ENCODE data around the gene ANO3.
"Not testable (repeated sequence)": the region's sequence is repeated elsewhere in the genome, so short reads cannot be mapped to it uniquely, and the experiment has no call there.

Gene ANO3

GRCh38 chr11:26579683-26580082, 247.8 kb downstream of the ANO3 start:
- H3K9ac ChIP-seq (ENCODE audit: low read length): no peak overlapping the region
- peak overlapping the region; percentile 64 for H3K27ac ChIP-seq (ENCODE audit: low read length)
- no peak overlapping the region for H3K4me3 ChIP-seq (ENCODE audit: low read length)
- H3K36me3 ChIP-seq (ENCODE audit: control insufficient read depth, low read depth, low read length): no peaks in the 10 kb centered on the region
- H3K27me3 ChIP-seq (ENCODE audit: control insufficient read depth, insufficient read depth, low read length): no peaks in the 10 kb centered on the region
- H3K9me3 ChIP-seq (ENCODE audit: control insufficient read depth, low read depth, low read length): no peaks in the 10 kb centered on the region
- H3K4me1 ChIP-seq (ENCODE audit: control insufficient read depth, low read depth, low read length): peaks cover 11% of the 10 kb centered on the region

- Histone ChIP-seq H3K4me3 (ENCODE audit: low read length) (no peak overlapping the region), H3K36me3 (ENCODE audit: control insufficient read depth, low read depth, low read length) (no peaks in the 10 kb centered on the region), H3K9me3 (ENCODE audit: control insufficient read depth, low read depth, low read length) (no peaks in the 10 kb centered on the region), H3K27ac (ENCODE audit: low read length) (no peak overlapping the region), H3K4me1 (ENCODE audit: control insufficient read depth, low read depth, low read length) (peaks cover 11% of the 10 kb centered on the region), H3K9ac (ENCODE audit: low read length) (no peak overlapping the region), H3K27me3 (ENCODE audit: control insufficient read depth, insufficient read depth, low read length) (no peaks in the 10 kb centered on the region)
Observed at GRCh38 chr11:26580929-26581328, 249.0 kb downstream of the ANO3 start.

- H3K27me3 ChIP-seq (ENCODE audit: control insufficient read depth, insufficient read depth, low read length): no peaks in the 10 kb centered on the region
- H3K9me3 ChIP-seq (ENCODE audit: control insufficient read depth, low read depth, low read length): no peaks in the 10 kb centered on the region
- H3K4me1 ChIP-seq (ENCODE audit: control insufficient read depth, low read depth, low read length): peaks cover 11% of the 10 kb centered on the region
- H3K36me3 ChIP-seq (ENCODE audit: control insufficient read depth, low read depth, low read length): no peaks in the 10 kb centered on the region
- H3K9ac ChIP-seq (ENCODE audit: low read length): no peak overlapping the region
- H3K27ac ChIP-seq (ENCODE audit: low read length): no peak overlapping the region
- H3K4me3 ChIP-seq (ENCODE audit: low read length): no peak overlapping the region
Observed at GRCh38 chr11:26583550-26583949, 251.6 kb downstream of the ANO3 start.

GRCh38 chr11:26584818-26585217, 252.9 kb downstream of the ANO3 start:
- Histone ChIP-seq H3K4me3 (ENCODE audit: low read length) (no peak overlapping the region), H3K27ac (ENCODE audit: low read length) (no peak overlapping the region), H3K36me3 (ENCODE audit: control insufficient read depth, low read depth, low read length) (no peaks in the 10 kb centered on the region), H3K27me3 (ENCODE audit: control insufficient read depth, insufficient read depth, low read length) (no peaks in the 10 kb centered on the region), H3K9me3 (ENCODE audit: control insufficient read depth, low read depth, low read length) (no peaks in the 10 kb centered on the region), H3K9ac (ENCODE audit: low read length) (no peak overlapping the region), H3K4me1 (ENCODE audit: control insufficient read depth, low read depth, low read length) (peaks cover under 1% of the 10 kb centered on the region)

- no peaks in the 10 kb centered on the region for H3K4me1 ChIP-seq (ENCODE audit: control insufficient read depth, low read depth, low read length)
- no peaks in the 10 kb centered on the region for H3K27me3 ChIP-seq (ENCODE audit: control insufficient read depth, insufficient read depth, low read length)
- H3K36me3 ChIP-seq (ENCODE audit: control insufficient read depth, low read depth, low read length): no peaks in the 10 kb centered on the region
- H3K4me3 ChIP-seq (ENCODE audit: low read length): no peak overlapping the region
- no peak overlapping the region for H3K9ac ChIP-seq (ENCODE audit: low read length)
- no peaks in the 10 kb centered on the region for H3K9me3 ChIP-seq (ENCODE audit: control insufficient read depth, low read depth, low read length)
- no peak overlapping the region for H3K27ac ChIP-seq (ENCODE audit: low read length)
Observed at GRCh38 chr11:26587073-26587472, 255.1 kb downstream of the ANO3 start.

GRCh38 chr11:26593691-26594090, 261.8 kb downstream of the ANO3 start:
- no peaks in the 10 kb centered on the region for H3K9me3 ChIP-seq (ENCODE audit: control insufficient read depth, low read depth, low read length)
- no peak overlapping the region for H3K9ac ChIP-seq (ENCODE audit: low read length)
- no peak overlapping the region for H3K27ac ChIP-seq (ENCODE audit: low read length)
- H3K36me3 ChIP-seq (ENCODE audit: control insufficient read depth, low read depth, low read length): no peaks in the 10 kb centered on the region
- H3K4me1 ChIP-seq (ENCODE audit: control insufficient read depth, low read depth, low read length): no peaks in the 10 kb centered on the region
- no peaks in the 10 kb centered on the region for H3K27me3 ChIP-seq (ENCODE audit: control insufficient read depth, insufficient read depth, low read length)
- no peak overlapping the region for H3K4me3 ChIP-seq (ENCODE audit: low read length)

GRCh38 chr11:26595207-26595865, 263.4 kb downstream of the ANO3 start:
- H3K36me3 ChIP-seq (ENCODE audit: control insufficient read depth, low read depth, low read length); H3K9me3 ChIP-seq (ENCODE audit: control insufficient read depth, low read depth, low read length); H3K4me1 ChIP-seq (ENCODE audit: control insufficient read depth, low read depth, low read length); H3K27me3 ChIP-seq (ENCODE audit: control insufficient read depth, insufficient read depth, low read length); H3K27ac ChIP-seq (ENCODE audit: low read length); H3K9ac ChIP-seq (ENCODE audit: low read length); H3K4me3 ChIP-seq (ENCODE audit: low read length): not testable (repeated sequence)

GRCh38 chr11:26597049-26597689, 265.2 kb downstream of the ANO3 start:
- H3K4me3 ChIP-seq (ENCODE audit: low read length): not testable (repeated sequence)

GRCh38 chr11:26597899-26598298, 266.0 kb downstream of the ANO3 start:
- no peaks in the 10 kb centered on the region for H3K9me3 ChIP-seq (ENCODE audit: control insufficient read depth, low read depth, low read length)
- no peak overlapping the region for H3K4me3 ChIP-seq (ENCODE audit: low read length)
- no peaks in the 10 kb centered on the region for H3K36me3 ChIP-seq (ENCODE audit: control insufficient read depth, low read depth, low read length)
- H3K4me1 ChIP-seq (ENCODE audit: control insufficient read depth, low read depth, low read length): no peaks in the 10 kb centered on the region
- H3K9ac ChIP-seq (ENCODE audit: low read length): no peak overlapping the region
- no peak overlapping the region for H3K27ac ChIP-seq (ENCODE audit: low read length)
- H3K27me3 ChIP-seq (ENCODE audit: control insufficient read depth, insufficient read depth, low read length): no peaks in the 10 kb centered on the region

More at GRCh38 chr11:26597049-26597689, 265.2 kb downstream of the ANO3 start:
- H3K27me3 ChIP-seq (ENCODE audit: control insufficient read depth, insufficient read depth, low read length); H3K27ac ChIP-seq (ENCODE audit: low read length); H3K4me1 ChIP-seq (ENCODE audit: control insufficient read depth, low read depth, low read length); H3K9ac ChIP-seq (ENCODE audit: low read length); H3K36me3 ChIP-seq (ENCODE audit: control insufficient read depth, low read depth, low read length); H3K9me3 ChIP-seq (ENCODE audit: control insufficient read depth, low read depth, low read length): not testable (repeated sequence)

GRCh38 chr11:26599425-26599824, 267.5 kb downstream of the ANO3 start:
- Histone ChIP-seq H3K27me3 (ENCODE audit: control insufficient read depth, insufficient read depth, low read length) (no peaks in the 10 kb centered on the region), H3K27ac (ENCODE audit: low read length) (no peak overlapping the region), H3K4me1 (ENCODE audit: control insufficient read depth, low read depth, low read length) (no peaks in the 10 kb centered on the region), H3K4me3 (ENCODE audit: low read length) (no peak overlapping the region), H3K36me3 (ENCODE audit: control insufficient read depth, low read depth, low read length) (no peaks in the 10 kb centered on the region), H3K9ac (ENCODE audit: low read length) (no peak overlapping the region), H3K9me3 (ENCODE audit: control insufficient read depth, low read depth, low read length) (no peaks in the 10 kb centered on the region)

- Histone ChIP-seq H3K36me3 (ENCODE audit: control insufficient read depth, low read depth, low read length) (no peaks in the 10 kb centered on the region), H3K27me3 (ENCODE audit: control insufficient read depth, insufficient read depth, low read length) (no peaks in the 10 kb centered on the region), H3K9ac (ENCODE audit: low read length) (no peak overlapping the region), H3K4me1 (ENCODE audit: control insufficient read depth, low read depth, low read length) (no peaks in the 10 kb centered on the region), H3K4me3 (ENCODE audit: low read length) (no peak overlapping the region), H3K27ac (ENCODE audit: low read length) (no peak overlapping the region), H3K9me3 (ENCODE audit: control insufficient read depth, low read depth, low read length) (no peaks in the 10 kb centered on the region)
Observed at GRCh38 chr11:26599876-26600434, 268.0 kb downstream of the ANO3 start.
